SK-N-SH treated with all-trans-retinoic acid at 6 μM for 48 hours (cell line): ENCODE data around the gene TMEM219.

Source experiments
- ARNTL ChIP-seq: fragments of 450-650 bp; formaldehyde crosslinking; IDR thresholded peaks from 2 replicates; pipeline ENCODE4 v1.5.0; 2020; ENCODE audit warnings: low read depth, mild to moderate bottlenecking, moderate library complexity, borderline replicate concordance
- BACH2 ChIP-seq: fragments of 250-450 bp; sonication (Bioruptor Pico); IDR thresholded peaks from 2 replicates; pipeline ENCODE4 v1.9.0; 2021; ENCODE audit warnings: mild to moderate bottlenecking, borderline replicate concordance
- ISL1 ChIP-seq: fragments of 250-450 bp; sonication (Bioruptor Pico); IDR thresholded peaks from 2 replicates; pipeline ENCODE4 v2.1.2; 2022; ENCODE audit warnings: mild to moderate bottlenecking, moderate library complexity
- PATZ1 ChIP-seq: fragments of 250-450 bp; sonication (Bioruptor Pico); IDR thresholded peaks from 2 replicates; pipeline ENCODE4 v1.8.0; 2020; ENCODE audit warnings: mild to moderate bottlenecking, moderate library complexity, borderline replicate concordance
- SNAI2 ChIP-seq: fragments of 250-450 bp; sonication (Bioruptor Pico); IDR thresholded peaks from 2 replicates; pipeline ENCODE4 v1.5.0; 2020; ENCODE audit warnings: mild to moderate bottlenecking, moderate library complexity
- ZC3H10 ChIP-seq: fragments of 250-450 bp; sonication (Bioruptor Pico); IDR thresholded peaks from 2 replicates; pipeline ENCODE4 v1.5.1; 2021; ENCODE audit warnings: mild to moderate bottlenecking, moderate library complexity
- ZFP3 ChIP-seq: fragments of 250-450 bp; sonication (Bioruptor Pico); IDR thresholded peaks from 2 replicates; pipeline ENCODE4 v1.5.0; 2020; ENCODE audit warnings: mild to moderate bottlenecking, moderate library complexity
- ZFP30 ChIP-seq: fragments of 450-650 bp; formaldehyde crosslinking; IDR thresholded peaks from 2 replicates; pipeline ENCODE4 v1.5.0; 2022; ENCODE audit warnings: mild to moderate bottlenecking, moderate library complexity
- ZNF565 ChIP-seq: fragments of 450-650 bp; formaldehyde crosslinking; conservative IDR thresholded peaks from 2 replicates; pipeline ENCODE4 v1.5.0; 2020; ENCODE audit warnings: low read depth, mild to moderate bottlenecking, moderate library complexity

DNA sequence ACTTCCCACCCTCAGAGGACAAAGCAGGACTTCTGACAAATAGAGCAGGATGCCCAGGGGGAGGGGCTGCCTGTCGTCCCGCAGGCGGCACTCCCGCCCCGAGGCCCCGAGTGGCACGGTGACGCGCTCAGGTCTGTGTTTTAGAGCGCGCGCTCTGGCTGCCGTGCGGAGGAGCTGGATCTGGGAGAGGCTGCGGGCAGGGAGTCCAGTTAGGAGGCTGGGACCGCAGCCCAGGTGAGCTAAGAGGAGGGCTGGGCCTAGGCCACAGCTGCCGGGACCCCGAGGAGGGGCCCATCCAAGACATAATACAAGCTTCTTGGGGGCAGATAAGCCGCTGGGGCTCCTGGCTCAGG, 42.5 kb downstream of the TMEM219 start:
- no peak for TF ChIP-seq BACH2
- TF ChIP-seq ZC3H10 (CRISPR knock-in tag): no peak
- no peak for TF ChIP-seq PATZ1
- TF ChIP-seq ZFP3: no peak
- no peak for TF ChIP-seq ZFP30 (CRISPR knock-in tag)
- TF ChIP-seq ISL1 (CRISPR knock-in tag): no peak
- no peak for TF ChIP-seq ARNTL (CRISPR knock-in tag)
- TF ChIP-seq SNAI2: no peak
- no peak for TF ChIP-seq ZNF565 (CRISPR knock-in tag)
